ENCODE results near the gene CD33.
"Not testable (repeated sequence)": the region's sequence is repeated elsewhere in the genome, so short reads cannot be mapped to it uniquely, and the experiment has no call there.

GRCh38 chr19:51224898-51225393, at the start of gene CD33:
- TF ChIP-seq, protein P1, sequence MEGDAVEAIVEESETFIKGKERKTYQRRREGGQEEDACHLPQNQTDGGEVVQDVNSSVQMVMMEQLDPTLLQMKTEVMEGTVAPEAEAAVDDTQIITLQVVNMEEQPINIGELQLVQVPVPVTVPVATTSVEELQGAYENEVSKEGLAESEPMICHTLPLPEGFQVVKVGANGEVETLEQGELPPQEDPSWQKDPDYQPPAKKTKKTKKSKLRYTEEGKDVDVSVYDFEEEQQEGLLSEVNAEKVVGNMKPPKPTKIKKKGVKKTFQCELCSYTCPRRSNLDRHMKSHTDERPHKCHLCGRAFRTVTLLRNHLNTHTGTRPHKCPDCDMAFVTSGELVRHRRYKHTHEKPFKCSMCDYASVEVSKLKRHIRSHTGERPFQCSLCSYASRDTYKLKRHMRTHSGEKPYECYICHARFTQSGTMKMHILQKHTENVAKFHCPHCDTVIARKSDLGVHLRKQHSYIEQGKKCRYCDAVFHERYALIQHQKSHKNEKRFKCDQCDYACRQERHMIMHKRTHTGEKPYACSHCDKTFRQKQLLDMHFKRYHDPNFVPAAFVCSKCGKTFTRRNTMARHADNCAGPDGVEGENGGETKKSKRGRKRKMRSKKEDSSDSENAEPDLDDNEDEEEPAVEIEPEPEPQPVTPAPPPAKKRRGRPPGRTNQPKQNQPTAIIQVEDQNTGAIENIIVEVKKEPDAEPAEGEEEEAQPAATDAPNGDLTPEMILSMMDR (conservative IDR thresholded peaks at IDR 0.05) = not testable (repeated sequence)
- TF ChIP-seq EZH2 (IDR thresholded peaks at IDR 0.05; ENCODE audit: low read depth) = not testable (repeated sequence)

Measured in PC-9 (cell line).